MV-4-11 (cell line): Measurements from ENCODE around the gene SHC1.

ENCODE experiments used
- DNase-seq: peaks from one replicate; lab custom pipeline; 2025; lab: John Stamatoyannopoulos, UW

SHC1 gene

GRCh38 chr1:154970631-154971340, at the start of gene SHC1:
Gene SHC1, minus strand, starts transcription at chr1:154970747. Its CDS starts 221 bp downstream, at chr1:154970526.
- DNase-seq, result peak; percentile 53

- no peak for DNase-seq
Observed at GRCh38 chr1:155019377-155020245, 49.1 kb upstream of the SHC1 start.

- no peak for DNase-seq
Observed at GRCh38 chr1:155018617-155019348, 48.2 kb upstream of the SHC1 start.

- DNase-seq, result no peak
Observed at GRCh38 chr1:155017946-155018316, 47.4 kb upstream of the SHC1 start.

GRCh38 chr1:155017041-155017945, 46.7 kb upstream of the SHC1 start:
- peak; percentile 70 for DNase-seq

GRCh38 chr1:155016231-155016831, 45.8 kb upstream of the SHC1 start:
- no peak for DNase-seq

- DNase-seq, result no peak
Observed at GRCh38 chr1:155015527-155016230, 45.1 kb upstream of the SHC1 start.

- DNase-seq, result no peak
Observed at GRCh38 chr1:155014709-155015508, 44.4 kb upstream of the SHC1 start.

- no peak for DNase-seq
Observed at GRCh38 chr1:155013632-155014031, 43.1 kb upstream of the SHC1 start.

GRCh38 chr1:155012776-155013602, 42.4 kb upstream of the SHC1 start:
- peak; percentile 16 for DNase-seq

GRCh38 chr1:155012026-155012546, 41.5 kb upstream of the SHC1 start:
- DNase-seq, result peak; percentile 72

- DNase-seq, result no peak
Observed at GRCh38 chr1:155011437-155012025, 41.0 kb upstream of the SHC1 start.

GRCh38 chr1:155011004-155011416, 40.5 kb upstream of the SHC1 start:
- DNase-seq, result no peak

- peak; percentile 65 for DNase-seq
Observed at GRCh38 chr1:155010211-155010918, 39.8 kb upstream of the SHC1 start.

- DNase-seq, result no peak
Observed at GRCh38 chr1:155009742-155010141, 39.2 kb upstream of the SHC1 start.

- DNase-seq, result no peak
Observed at GRCh38 chr1:155009221-155009711, 38.7 kb upstream of the SHC1 start.
